ENCODE data around the gene PEAK1.

DNA sequence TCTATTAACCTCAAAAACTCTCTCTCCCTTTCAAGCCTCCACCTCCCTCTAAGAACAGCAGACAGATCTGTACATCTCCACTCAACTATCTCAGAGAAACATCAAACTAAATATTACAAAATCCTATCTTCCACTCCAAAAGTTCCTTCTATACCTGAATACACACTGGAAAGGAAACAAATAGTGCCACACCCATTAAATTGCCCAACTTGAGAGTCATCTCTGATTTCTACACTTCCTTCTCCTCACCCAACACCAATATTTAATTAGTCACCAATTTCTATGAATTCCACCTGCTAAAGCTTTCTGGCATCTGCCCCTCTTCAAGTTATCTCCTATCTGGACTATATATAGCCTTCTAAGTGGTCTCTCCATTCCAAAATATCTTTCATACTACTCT is 65.8 kb downstream of the PEAK1 start:
- TF ChIP-seq ZNF324 (tag by site-specific recombination; IDR thresholded peaks at IDR 0.05): no peak
- TF ChIP-seq, protein P1, sequence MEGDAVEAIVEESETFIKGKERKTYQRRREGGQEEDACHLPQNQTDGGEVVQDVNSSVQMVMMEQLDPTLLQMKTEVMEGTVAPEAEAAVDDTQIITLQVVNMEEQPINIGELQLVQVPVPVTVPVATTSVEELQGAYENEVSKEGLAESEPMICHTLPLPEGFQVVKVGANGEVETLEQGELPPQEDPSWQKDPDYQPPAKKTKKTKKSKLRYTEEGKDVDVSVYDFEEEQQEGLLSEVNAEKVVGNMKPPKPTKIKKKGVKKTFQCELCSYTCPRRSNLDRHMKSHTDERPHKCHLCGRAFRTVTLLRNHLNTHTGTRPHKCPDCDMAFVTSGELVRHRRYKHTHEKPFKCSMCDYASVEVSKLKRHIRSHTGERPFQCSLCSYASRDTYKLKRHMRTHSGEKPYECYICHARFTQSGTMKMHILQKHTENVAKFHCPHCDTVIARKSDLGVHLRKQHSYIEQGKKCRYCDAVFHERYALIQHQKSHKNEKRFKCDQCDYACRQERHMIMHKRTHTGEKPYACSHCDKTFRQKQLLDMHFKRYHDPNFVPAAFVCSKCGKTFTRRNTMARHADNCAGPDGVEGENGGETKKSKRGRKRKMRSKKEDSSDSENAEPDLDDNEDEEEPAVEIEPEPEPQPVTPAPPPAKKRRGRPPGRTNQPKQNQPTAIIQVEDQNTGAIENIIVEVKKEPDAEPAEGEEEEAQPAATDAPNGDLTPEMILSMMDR (tag by site-specific recombination; IDR thresholded peaks at IDR 0.05): no peak
- TF ChIP-seq ZNF133 (tag by site-specific recombination; IDR thresholded peaks at IDR 0.05): no peak
- TF ChIP-seq ZNF391 (tag by site-specific recombination; IDR thresholded peaks at IDR 0.05; ENCODE audit: borderline replicate concordance, low read depth): no peak
- no peak for TF ChIP-seq ZNF404 (tag by site-specific recombination; IDR thresholded peaks at IDR 0.05)
- no peak for TF ChIP-seq ZNF510 (tag by site-specific recombination; IDR thresholded peaks at IDR 0.05; ENCODE audit: insufficient replicate concordance)
- TF ChIP-seq MZF1 (tag by site-specific recombination; IDR thresholded peaks at IDR 0.05; ENCODE audit: borderline replicate concordance): no peak
- no peak for TF ChIP-seq ZNF423 (tag by site-specific recombination; IDR thresholded peaks at IDR 0.05)
- TF ChIP-seq, protein P2, sequence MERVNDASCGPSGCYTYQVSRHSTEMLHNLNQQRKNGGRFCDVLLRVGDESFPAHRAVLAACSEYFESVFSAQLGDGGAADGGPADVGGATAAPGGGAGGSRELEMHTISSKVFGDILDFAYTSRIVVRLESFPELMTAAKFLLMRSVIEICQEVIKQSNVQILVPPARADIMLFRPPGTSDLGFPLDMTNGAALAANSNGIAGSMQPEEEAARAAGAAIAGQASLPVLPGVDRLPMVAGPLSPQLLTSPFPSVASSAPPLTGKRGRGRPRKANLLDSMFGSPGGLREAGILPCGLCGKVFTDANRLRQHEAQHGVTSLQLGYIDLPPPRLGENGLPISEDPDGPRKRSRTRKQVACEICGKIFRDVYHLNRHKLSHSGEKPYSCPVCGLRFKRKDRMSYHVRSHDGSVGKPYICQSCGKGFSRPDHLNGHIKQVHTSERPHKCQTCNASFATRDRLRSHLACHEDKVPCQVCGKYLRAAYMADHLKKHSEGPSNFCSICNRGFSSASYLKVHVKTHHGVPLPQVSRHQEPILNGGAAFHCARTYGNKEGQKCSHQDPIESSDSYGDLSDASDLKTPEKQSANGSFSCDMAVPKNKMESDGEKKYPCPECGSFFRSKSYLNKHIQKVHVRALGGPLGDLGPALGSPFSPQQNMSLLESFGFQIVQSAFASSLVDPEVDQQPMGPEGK (tag by site-specific recombination; IDR thresholded peaks at IDR 0.05): no peak
- TF ChIP-seq ZNF843 (tag by site-specific recombination; IDR thresholded peaks at IDR 0.05): no peak
- no peak for TF ChIP-seq ZNF138 (tag by site-specific recombination; IDR thresholded peaks at IDR 0.05; ENCODE audit: borderline replicate concordance)
- no peak for TF ChIP-seq SETDB1 (IDR thresholded peaks at IDR 0.05; ENCODE audit: insufficient read length, low read length)
- no peak for TF ChIP-seq ZNF426 (tag by site-specific recombination; IDR thresholded peaks at IDR 0.05)

Measured in HEK293 (cell line).